ENCODE measurements around the gene NCOA5.
"Not testable (repeated sequence)": the region's sequence is repeated elsewhere in the genome, so short reads cannot be mapped to it uniquely, and the experiment has no call there.

Gene NCOA5

DNA sequence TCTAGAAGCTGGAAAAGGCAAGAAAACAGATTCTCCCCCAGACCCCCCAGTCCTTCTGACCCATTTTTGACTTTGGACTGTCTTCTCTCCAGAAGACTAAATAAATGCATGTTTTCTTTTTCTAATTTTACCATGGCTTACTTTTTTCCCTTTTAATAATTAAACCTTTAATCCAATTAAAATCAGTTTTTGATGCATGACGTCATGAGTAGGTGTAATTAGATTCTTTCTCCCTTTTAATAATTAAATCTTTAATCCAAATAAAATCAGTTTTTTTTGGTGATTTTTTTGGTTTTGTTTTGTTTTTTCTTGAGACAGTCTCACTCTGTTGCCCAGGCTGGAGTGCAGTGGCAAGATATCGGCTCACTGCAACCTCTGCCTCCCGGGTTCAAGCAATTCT, 13.2 kb upstream of the NCOA5 start:
- WGBS (ENCODE audit: insufficient coverage), result 100% methylated on average over 2 of the region's 3 CpGs
- Histone ChIP-seq H3K36me3 (ENCODE audit: control insufficient read depth in 4 of 4, insufficient read depth in 4 of 4, low read length in 3 of 4) (no peaks in the 10 kb centered on the region), H3K27me3 (replicated peaks in 2 of 5; ENCODE audit: control insufficient read depth in 4 of 5, insufficient read depth in 5 of 5, low read length in 4 of 5) (peaks cover 14 to 51% (median 17%) of the 10 kb centered on the region in 5 experiments), H3K4me3 (ENCODE audit: control insufficient read depth in 1 of 7, extremely low read depth in 1 of 7, insufficient read depth in 4 of 7, low read depth in 2 of 7, low read length in 6 of 7) (no peak overlapping the region), H3K4me1 (ENCODE audit: control extremely low read depth in 1 of 4, control insufficient read depth in 4 of 4, insufficient read depth in 4 of 4, low read length in 3 of 4) (peaks cover 0 to 7% (median 0%) of the 10 kb centered on the region in 4 experiments), H3K9me3 (ENCODE audit: control extremely low read depth in 1 of 5, control insufficient read depth in 4 of 5, insufficient read depth in 2 of 5, low read depth in 1 of 5, low read length in 4 of 5) (no peaks in the 10 kb centered on the region), H3K27ac (ENCODE audit: insufficient read depth in 1 of 2, low read depth in 1 of 2, low read length in 2 of 2, poor library complexity in 1 of 2, severe bottlenecking in 2 of 2) (no peak overlapping the region)
- ChIA-PET POLR2A (no interaction called here), CTCF (interaction anchor here (1.4 kb wide), 1 partner anchor 16 kb away, joined by 3 read pairs; no protein-coding TSS in a partner anchor)
- DNase-seq, result no peak

DNA sequence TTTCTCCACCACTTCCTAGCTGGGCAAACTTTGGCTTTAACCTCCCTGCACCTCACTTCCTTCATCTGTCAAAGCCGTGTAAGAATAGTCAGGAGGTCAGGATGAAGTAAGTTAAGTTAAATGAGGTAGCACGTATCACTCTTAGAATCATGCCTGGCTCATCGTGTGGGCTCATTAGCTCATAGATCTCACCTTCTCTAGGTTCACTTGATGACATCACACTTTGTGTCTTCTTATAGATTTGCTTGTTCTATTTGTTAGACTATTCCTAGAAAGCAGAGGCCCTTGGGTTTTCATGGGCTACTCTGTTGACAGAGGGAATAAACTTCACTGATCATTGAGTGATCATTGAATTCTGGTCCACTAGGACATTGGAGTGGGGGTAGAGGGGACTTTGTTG, 12.2 kb upstream of the NCOA5 start:
- Histone ChIP-seq H3K27me3 (replicated peaks in 2 of 5; ENCODE audit: control insufficient read depth in 4 of 5, insufficient read depth in 5 of 5, low read length in 4 of 5) (peaks cover 14 to 60% (median 20%) of the 10 kb centered on the region in 5 experiments), H3K9me3 (ENCODE audit: control extremely low read depth in 1 of 5, control insufficient read depth in 4 of 5, insufficient read depth in 2 of 5, low read depth in 1 of 5, low read length in 4 of 5) (no peaks in the 10 kb centered on the region), H3K36me3 (ENCODE audit: control insufficient read depth in 4 of 4, insufficient read depth in 4 of 4, low read length in 3 of 4) (no peaks in the 10 kb centered on the region), H3K27ac (ENCODE audit: insufficient read depth in 1 of 2, low read depth in 1 of 2, low read length in 2 of 2, poor library complexity in 1 of 2, severe bottlenecking in 2 of 2) (no peak overlapping the region), H3K4me1 (ENCODE audit: control extremely low read depth in 1 of 4, control insufficient read depth in 4 of 4, insufficient read depth in 4 of 4, low read length in 3 of 4) (peaks cover 0 to 7% (median 0%) of the 10 kb centered on the region in 4 experiments), H3K4me3 (ENCODE audit: control insufficient read depth in 1 of 7, extremely low read depth in 1 of 7, insufficient read depth in 4 of 7, low read depth in 2 of 7, low read length in 6 of 7) (no peak overlapping the region)
- WGBS (ENCODE audit: insufficient coverage), result no CpG with 5 or more reads among the region's 3 CpGs
- ChIA-PET CTCF (no interaction called here), POLR2A (interaction anchor here (0.5 kb wide), 1 partner anchor 212 kb away, joined by 3 read pairs; no protein-coding TSS in a partner anchor)
- no peak for DNase-seq

DNA sequence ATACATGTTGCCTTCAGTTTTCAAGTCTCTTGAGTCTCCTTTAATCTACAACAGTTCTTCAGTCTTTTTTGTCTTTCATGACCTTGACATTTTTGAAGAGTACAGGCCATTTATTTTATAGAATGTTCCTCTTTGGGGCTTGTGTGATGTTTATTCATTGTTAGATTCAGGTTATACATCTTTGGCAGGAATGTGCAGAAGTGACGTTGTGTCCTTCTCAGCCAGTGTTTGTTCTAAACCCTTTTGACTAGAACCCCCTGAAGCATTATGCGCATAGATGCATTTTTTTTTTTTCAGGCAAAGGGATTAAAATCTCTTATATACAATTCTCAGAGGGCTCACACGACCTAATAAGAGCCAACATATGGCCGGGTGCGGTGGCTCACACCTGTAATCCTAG, 11.2 kb upstream of the NCOA5 start:
- ChIA-PET POLR2A (no interaction called here), CTCF (no interaction called here)
- no peak overlapping the region for H3K27ac ChIP-seq (ENCODE audit: insufficient read depth in 1 of 2, low read depth in 1 of 2, low read length in 2 of 2, poor library complexity in 1 of 2, severe bottlenecking in 2 of 2)
- H3K4me3 ChIP-seq (ENCODE audit: control insufficient read depth in 1 of 7, extremely low read depth in 1 of 7, insufficient read depth in 4 of 7, low read depth in 2 of 7, low read length in 6 of 7), result no peak overlapping the region
- no peak for DNase-seq
- H3K27me3 ChIP-seq (replicated peaks in 2 of 5; ENCODE audit: control insufficient read depth in 4 of 5, insufficient read depth in 5 of 5, low read length in 4 of 5), result peaks cover 14 to 61% (median 20%) of the 10 kb centered on the region in 5 experiments
- WGBS (ENCODE audit: insufficient coverage), result 85% methylated on average over 5 of the region's 5 CpGs
- no peaks in the 10 kb centered on the region for H3K9me3 ChIP-seq (ENCODE audit: control extremely low read depth in 1 of 5, control insufficient read depth in 4 of 5, insufficient read depth in 2 of 5, low read depth in 1 of 5, low read length in 4 of 5)
- H3K4me1 ChIP-seq (ENCODE audit: control extremely low read depth in 1 of 4, control insufficient read depth in 4 of 4, insufficient read depth in 4 of 4, low read length in 3 of 4), result peaks cover 0 to 7% (median 0%) of the 10 kb centered on the region in 4 experiments
- no peaks in the 10 kb centered on the region for H3K36me3 ChIP-seq (ENCODE audit: control insufficient read depth in 4 of 4, insufficient read depth in 4 of 4, low read length in 3 of 4)

DNA sequence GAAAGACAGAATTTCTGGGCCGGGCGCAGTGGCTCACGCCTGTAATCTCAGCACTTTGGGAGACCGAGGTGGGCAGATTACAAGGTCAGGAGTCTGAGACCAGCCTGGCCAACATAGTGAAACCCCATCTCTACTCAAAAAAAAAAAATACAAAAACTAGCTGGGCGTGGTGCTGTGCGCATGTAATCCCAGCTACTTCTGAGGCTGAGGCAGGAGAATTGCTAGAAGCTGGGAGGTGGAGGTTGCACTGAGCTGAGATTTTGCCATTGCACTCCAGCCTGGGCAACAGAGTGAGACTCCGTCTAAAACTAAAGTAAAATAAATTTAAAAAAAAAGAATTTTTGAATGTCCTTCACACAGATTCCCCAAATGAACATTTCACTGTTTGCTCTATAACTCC, 10.7 kb upstream of the NCOA5 start:
- H3K4me1 ChIP-seq (ENCODE audit: control extremely low read depth in 1 of 4, control insufficient read depth in 4 of 4, insufficient read depth in 4 of 4, low read length in 3 of 4); CTCF ChIA-PET; H3K36me3 ChIP-seq (ENCODE audit: control insufficient read depth in 4 of 4, insufficient read depth in 4 of 4, low read length in 3 of 4); H3K27ac ChIP-seq (ENCODE audit: insufficient read depth in 1 of 2, low read depth in 1 of 2, low read length in 2 of 2, poor library complexity in 1 of 2, severe bottlenecking in 2 of 2); H3K9me3 ChIP-seq (ENCODE audit: control extremely low read depth in 1 of 5, control insufficient read depth in 4 of 5, insufficient read depth in 2 of 5, low read depth in 1 of 5, low read length in 4 of 5); H3K4me3 ChIP-seq (ENCODE audit: control insufficient read depth in 1 of 7, extremely low read depth in 1 of 7, insufficient read depth in 4 of 7, low read depth in 2 of 7, low read length in 6 of 7); DNase-seq: not testable (repeated sequence)
- peaks cover 14 to 61% (median 20%) of the 10 kb centered on the region in 5 experiments for H3K27me3 ChIP-seq (replicated peaks in 2 of 5; ENCODE audit: control insufficient read depth in 4 of 5, insufficient read depth in 5 of 5, low read length in 4 of 5)
- 86% methylated on average over 3 of the region's 7 CpGs for WGBS (ENCODE audit: insufficient coverage)
- POLR2A ChIA-PET, result interaction anchor here (0.6 kb wide), 1 partner anchor 247 kb away, joined by 3 read pairs; no protein-coding TSS in a partner anchor

DNA sequence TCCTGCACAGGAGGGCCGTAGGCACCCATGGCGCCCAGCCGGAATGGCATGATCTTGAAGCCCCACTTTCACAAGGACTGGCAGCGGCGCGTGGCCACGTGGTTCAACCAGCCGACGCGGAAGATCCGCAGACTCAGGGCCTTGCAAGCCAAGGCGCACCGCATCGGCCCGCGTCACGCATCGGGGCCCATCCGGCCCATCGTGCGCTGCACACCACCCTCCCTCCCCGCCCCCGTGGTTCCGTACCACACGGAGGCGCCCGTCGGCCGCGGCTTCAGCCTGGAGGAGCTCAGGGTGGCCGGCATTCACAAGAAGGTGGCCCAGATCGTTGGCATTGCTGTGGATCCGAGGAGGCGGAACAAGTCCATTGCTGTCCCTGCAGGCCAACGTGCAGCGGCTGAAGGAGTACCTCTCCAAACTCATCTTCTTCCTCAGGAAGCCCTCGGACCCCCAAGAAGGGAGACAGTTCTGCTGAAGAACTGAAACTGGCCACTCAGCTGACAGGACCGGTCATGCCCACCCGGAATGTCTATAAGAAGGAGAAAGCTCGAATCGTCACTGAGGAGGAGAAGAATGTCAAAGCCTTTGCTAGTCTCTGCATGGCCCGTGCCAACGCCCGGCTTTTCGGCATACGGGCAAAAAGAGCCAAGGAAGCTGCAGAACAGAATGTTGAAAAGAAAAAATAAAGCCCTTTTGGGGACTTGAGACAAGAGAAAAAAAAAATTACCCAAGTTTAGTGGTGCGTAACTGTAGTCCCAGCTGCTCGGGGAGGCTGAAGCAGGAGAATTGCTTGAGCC, 9.9 kb upstream of the NCOA5 start:
- H3K4me3 ChIP-seq (ENCODE audit: control insufficient read depth in 1 of 7, extremely low read depth in 1 of 7, insufficient read depth in 4 of 7, low read depth in 2 of 7, low read length in 6 of 7), result no peak overlapping the region
- ChIA-PET POLR2A (interaction anchor here (0.6 kb wide), 1 partner anchor 248 kb away, joined by 3 read pairs; no protein-coding TSS in a partner anchor), CTCF (interaction anchor here (0.7 to 0.9 kb wide), 2 partner anchors 11 to 1560 kb away, joined by 3 read pairs; no protein-coding TSS in a partner anchor)
- H3K27me3 ChIP-seq (replicated peaks in 2 of 5; ENCODE audit: control insufficient read depth in 4 of 5, insufficient read depth in 5 of 5, low read length in 4 of 5), result peaks cover 11 to 60% (median 20%) of the 10 kb centered on the region in 5 experiments
- WGBS (ENCODE audit: insufficient coverage), result 51% methylated on average over 24 of the region's 48 CpGs
- peaks cover 0 to 7% (median 0%) of the 10 kb centered on the region in 4 experiments for H3K4me1 ChIP-seq (ENCODE audit: control extremely low read depth in 1 of 4, control insufficient read depth in 4 of 4, insufficient read depth in 4 of 4, low read length in 3 of 4)
- no peak overlapping the region for H3K27ac ChIP-seq (ENCODE audit: insufficient read depth in 1 of 2, low read depth in 1 of 2, low read length in 2 of 2, poor library complexity in 1 of 2, severe bottlenecking in 2 of 2)
- peak in 2 of 3 donors; percentile 34 to 51 for DNase-seq
- H3K9me3 ChIP-seq (ENCODE audit: control extremely low read depth in 1 of 5, control insufficient read depth in 4 of 5, insufficient read depth in 2 of 5, low read depth in 1 of 5, low read length in 4 of 5), result no peaks in the 10 kb centered on the region
- no peaks in the 10 kb centered on the region for H3K36me3 ChIP-seq (ENCODE audit: control insufficient read depth in 4 of 4, insufficient read depth in 4 of 4, low read length in 3 of 4)

DNA sequence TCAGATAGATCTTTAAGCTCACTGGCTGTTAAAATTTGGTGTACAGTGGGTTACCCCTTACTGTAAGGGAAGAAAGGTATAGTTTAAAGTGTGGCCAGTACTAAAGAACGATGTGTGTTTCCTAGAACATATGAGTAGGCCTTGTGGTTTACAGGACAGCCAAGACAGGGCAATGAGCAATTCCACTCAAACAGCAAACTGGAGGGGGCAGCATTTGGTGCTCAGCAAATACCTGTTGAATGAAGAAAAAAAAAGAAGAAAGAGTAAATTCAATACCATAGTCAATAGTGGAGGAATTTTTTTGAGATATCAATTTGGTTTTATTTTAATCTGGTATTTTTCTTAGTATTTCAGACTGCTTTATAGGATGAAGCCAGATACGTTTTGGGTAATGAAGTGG, 3.8 kb upstream of the NCOA5 start:
- peaks cover 0 to 16% (median 5%) of the 10 kb centered on the region in 5 experiments for H3K27me3 ChIP-seq (replicated peaks in 2 of 5; ENCODE audit: control insufficient read depth in 4 of 5, insufficient read depth in 5 of 5, low read length in 4 of 5)
- no peaks in the 10 kb centered on the region for H3K36me3 ChIP-seq (ENCODE audit: control insufficient read depth in 4 of 4, insufficient read depth in 4 of 4, low read length in 3 of 4)
- CTCF ChIA-PET, result no interaction called here
- H3K27ac ChIP-seq (ENCODE audit: insufficient read depth in 1 of 2, low read depth in 1 of 2, low read length in 2 of 2, poor library complexity in 1 of 2, severe bottlenecking in 2 of 2), result no peak overlapping the region
- H3K4me1 ChIP-seq (ENCODE audit: control extremely low read depth in 1 of 4, control insufficient read depth in 4 of 4, insufficient read depth in 4 of 4, low read length in 3 of 4), result peaks cover 2 to 14% (median 8%) of the 10 kb centered on the region in 4 experiments
- H3K4me3 ChIP-seq (ENCODE audit: control insufficient read depth in 1 of 7, extremely low read depth in 1 of 7, insufficient read depth in 4 of 7, low read depth in 2 of 7, low read length in 6 of 7), result no peak overlapping the region
- POLR2A ChIA-PET, result no interaction called here
- 90% methylated on average over 2 of the region's 2 CpGs for WGBS (ENCODE audit: insufficient coverage)
- H3K9me3 ChIP-seq (ENCODE audit: control extremely low read depth in 1 of 5, control insufficient read depth in 4 of 5, insufficient read depth in 2 of 5, low read depth in 1 of 5, low read length in 4 of 5), result no peaks in the 10 kb centered on the region
- DNase-seq, result no peak

Measured in common myeloid progenitor, CD34-positive (primary cell).